DMS153 (cell line): ENCODE measurements around the gene JPT1.
A peak's percentile ranks its signal among the peaks of the same experiment; 100 is the strongest.

Experiments
- DNase-seq: peaks from one replicate; lab custom pipeline; 2025; lab: John Stamatoyannopoulos, UW

Gene JPT1

GRCh38 chr17:75105126-75106080 is 48.9 kb downstream of the JPT1 start:
- peak; percentile 86 for DNase-seq

- no peak for DNase-seq
Measured at GRCh38 chr17:75103601-75104554, 50.4 kb downstream of the JPT1 start.

DNA sequence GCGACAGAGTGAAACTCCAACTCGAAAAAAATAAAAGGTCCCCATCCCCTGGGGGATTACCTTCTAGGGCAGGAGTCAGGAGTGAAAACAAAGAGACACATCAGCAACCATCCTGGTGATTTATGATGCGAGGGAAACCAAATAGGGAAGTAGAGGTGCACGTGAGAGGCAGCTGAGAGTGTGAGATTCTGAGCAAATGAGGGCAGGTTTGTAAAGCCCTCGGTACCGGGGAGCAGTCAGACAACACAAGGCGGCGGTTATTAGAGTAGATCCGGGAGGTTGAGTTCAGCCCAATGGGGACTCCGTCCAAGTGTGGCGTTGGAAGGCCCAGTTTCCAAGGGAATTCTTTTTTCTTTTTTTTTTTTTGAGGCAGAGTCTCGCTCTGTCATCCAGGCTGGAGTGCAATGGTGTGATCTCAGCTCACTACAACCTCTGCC is 51.9 kb downstream of the JPT1 start:
- DNase-seq: peak; percentile 91

- DNase-seq: no peak
Measured at GRCh38 chr17:75099881-75100595, 54.3 kb downstream of the JPT1 start.

DNA sequence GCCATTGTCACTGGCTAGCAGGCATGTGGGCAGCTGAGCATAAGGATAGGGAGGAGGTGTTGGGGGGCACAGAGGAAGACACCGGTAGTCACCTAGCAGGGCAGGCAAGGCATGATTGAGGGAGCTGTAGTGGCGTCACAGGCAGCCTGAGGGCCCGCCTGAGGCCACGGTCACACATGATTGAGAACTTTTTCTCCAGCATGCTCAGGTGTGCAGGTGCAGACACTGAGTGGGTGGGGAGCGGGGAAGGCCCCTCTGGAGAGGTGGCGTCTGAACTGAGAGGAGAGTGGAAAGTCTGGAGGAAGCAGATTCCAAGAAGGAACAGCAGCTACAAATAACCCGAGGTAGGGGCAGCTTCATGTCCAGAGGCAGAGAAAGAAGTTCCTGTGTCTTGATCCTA is 55.5 kb downstream of the JPT1 start:
- no peak for DNase-seq

GRCh38 chr17:75097865-75098264 is 56.4 kb downstream of the JPT1 start:
- DNase-seq: no peak

DNA sequence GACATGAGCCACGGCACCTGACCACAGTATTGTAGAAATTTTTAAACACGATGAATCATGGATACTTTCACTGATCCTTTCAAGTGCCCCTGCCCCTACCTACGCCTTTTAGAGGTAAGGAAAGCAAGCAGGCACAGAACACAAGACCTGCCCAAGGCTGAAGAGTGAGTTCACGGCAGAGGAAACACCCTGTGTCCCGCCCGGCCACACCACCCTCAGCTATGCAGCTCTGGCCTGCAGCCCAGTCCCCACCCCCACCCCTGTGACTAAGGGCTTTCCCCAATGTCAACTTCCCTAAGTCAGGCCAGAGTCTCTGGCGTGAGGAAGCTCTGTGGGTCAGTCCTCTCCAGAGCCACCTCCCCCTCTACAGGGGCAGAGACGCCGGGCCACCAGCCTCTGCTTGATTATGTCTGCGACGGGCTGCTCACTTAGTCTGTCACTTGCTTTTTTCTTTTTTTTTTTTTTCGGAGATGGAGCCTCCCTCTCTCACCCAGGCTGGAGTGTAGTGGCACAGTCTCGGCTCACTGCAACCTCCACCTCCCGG is 58.2 kb downstream of the JPT1 start:
- no peak for DNase-seq

- no peak for DNase-seq
Measured at GRCh38 chr17:75094871-75095399, 59.4 kb downstream of the JPT1 start.

- DNase-seq: no peak
Measured at GRCh38 chr17:75093548-75094158, 60.7 kb downstream of the JPT1 start.

DNA sequence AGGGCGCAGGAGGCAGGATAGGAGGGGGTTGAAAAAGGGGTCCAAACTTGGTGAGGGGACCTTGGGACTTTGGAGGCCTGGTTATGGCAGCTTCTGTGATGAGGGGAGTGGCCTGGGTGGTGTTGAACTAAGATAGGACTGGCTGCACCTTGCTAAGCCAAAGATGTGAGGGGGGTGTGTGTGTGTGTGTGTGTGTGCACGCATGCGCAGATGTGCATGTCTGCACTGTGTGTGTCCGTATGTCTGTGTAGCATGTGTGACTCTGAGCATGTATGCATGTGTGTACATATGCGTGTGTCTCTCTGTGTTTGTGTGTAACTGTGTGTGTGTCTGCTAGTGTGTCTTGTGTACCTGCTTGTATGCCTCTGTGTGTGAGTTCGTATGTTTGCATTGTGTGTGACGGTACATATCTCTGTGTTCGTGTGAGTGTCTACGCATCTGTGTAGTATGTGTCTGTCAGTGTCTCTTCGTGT is 62.4 kb downstream of the JPT1 start:
- no peak for DNase-seq

DNA sequence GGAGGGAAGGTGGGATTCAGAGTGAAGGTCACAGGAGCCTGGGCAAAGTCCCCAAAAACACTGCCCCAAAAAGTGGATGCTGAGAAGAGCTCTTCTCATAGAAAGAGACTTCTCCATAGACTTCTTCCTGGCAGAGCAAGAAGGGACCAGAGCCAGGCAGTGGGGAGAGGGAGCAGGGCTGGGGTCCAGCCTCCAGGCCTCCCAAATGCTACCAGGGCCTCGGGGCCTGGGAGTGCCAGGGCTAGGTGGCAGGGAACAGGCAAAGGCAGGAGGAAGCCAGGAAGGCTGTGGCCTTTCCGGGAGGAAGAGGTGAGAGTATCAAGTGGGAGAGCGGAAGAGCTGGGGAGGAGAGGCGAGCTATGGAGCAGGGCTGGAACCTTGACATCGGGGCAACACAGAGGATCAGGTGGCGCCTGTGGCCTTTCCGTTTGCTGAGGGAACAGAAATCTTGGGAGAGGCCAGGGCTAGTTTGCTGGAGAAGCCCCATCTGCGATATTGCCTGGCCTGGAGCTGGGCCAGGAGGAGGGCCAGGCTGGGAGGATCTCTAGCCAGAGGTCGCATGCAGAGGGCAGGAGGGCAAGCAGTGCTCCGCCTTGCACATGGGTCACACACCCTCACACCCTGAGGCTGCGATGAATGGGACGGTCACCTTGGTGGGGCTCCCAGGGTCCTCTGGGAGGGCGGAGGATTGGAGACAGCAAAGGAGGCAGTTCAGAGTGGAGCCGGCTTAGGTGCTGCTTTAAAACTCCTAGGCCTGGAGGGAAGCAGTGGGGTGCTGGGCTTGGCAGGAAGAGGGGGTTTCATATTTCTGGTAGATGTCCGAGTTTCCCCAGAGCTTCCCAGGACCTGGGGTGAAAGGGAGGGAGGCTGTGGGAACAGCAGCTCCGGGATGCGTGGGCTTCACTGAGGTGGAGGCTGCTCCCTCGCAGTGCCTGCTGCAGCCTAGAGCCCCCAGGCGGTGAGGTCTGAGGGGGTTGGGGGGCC is 63.1 kb downstream of the JPT1 start:
- no peak for DNase-seq

DNA sequence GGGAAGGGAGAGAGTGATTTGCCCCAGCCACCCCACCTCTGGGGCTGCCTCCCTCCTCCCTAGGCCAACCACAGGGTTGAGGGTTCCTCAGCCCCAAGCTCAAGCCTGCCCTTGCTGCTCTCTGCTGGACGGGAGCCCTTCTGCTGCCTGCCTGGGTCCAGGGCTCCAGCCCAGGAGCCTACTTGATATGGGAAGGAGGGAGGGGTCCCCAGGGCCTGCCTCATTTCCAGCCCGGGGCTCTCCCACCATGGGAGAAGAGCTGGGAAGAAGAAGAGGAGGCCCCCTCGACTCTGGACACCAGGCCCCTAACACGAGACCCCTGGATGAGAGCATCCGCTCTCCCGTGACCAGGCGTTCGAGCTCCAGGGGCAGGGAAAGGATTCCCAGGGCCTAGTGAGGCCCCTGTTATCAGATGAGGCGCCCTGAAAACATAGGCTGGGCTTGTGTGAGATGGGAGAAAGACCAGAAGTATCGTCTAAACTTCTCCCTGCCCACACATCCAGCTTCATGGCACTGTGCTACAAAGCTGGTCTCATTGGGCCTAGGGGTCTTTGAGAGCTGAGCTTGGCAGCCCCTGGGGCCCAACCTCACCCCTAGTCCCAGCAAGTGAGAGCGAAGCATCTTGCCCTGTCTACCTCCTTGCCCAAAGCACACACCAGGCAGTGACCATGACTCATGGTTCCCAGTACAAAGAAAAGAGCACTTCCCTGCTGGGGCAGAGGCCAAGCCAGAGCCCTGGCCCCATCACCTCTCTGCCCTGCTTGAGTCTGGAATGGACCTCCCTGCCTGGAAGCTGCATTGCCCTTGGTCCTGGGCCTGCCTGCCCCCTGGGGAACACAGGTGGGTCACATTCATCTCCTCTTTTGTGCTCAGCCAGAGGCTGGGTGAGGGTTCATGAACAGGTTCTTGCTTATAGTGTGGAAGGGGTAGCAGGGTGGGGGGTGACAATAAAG is 65.6 kb downstream of the JPT1 start:
- no peak for DNase-seq

GRCh38 chr17:75087558-75088453 is 66.5 kb downstream of the JPT1 start, which contains the start of gene SLC16A5:
Gene SLC16A5 (plus strand): TSS chr17:75087954. CDS start chr17:75093637, 5,683 bp downstream.
- DNase-seq: peak; percentile 19

DNA sequence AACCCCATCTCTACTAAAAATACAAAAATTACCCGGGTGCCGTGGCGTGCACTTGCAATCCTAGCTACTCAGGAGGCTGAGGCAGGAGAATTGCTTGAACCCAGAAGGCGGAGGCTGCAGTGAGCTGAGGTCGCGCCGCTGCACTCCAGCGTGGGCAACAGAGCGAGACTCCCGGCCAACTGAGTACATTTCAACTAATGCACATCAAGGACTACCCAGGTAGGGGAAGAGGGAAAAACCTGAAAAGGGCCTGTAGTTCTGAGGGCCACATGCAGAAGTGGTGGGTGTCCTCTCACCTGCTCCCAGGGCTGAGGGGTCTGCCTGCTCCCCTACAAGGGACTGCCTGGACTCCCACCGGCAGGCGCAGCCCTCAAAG is 67.1 kb downstream of the JPT1 start:
- no peak for DNase-seq

DNA sequence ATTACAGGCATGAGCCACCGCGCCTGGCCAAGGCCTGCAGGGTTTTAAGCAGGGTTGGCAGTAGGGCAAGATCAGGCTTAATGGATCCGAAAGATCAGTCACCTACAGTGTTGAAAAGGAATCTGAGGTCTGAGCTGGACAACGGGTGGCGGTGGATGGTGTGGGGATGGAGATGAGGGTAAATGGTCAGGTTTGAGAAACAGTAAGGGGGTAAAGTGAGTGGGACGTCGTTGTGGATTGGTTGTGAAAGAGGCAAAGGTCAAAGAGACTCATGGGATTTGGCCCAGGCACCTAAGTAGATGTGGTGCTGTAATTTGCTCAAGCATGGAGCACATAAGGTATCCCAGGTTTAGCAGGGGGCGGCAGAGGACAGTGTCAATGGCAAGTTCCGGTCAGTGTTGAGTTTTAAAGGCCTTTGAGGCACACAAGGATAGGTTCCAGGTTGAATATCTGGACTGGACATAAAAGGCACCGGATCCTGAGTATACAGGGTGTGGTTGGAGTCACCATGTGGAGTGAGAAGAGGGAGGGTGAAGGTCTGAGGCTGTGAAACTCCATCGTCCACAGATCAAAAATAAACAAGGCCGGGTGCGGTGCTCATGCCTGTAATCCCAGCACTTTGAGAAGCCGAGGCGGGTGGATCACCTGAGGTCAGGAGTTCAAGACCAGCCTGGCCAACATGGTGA is 67.7 kb downstream of the JPT1 start:
- DNase-seq: no peak
